GM10847 (cell line): ENCODE measurements around the gene EHMT1.

Source experiments
- POLR2A ChIP-seq: IDR thresholded peaks from 2 replicates; pipeline ENCODE4 v1.6.1; 2011; ENCODE audit not compliant: insufficient read length; ENCODE audit errors: extremely low read depth

The EHMT1 gene

GRCh38 chr9:137671721-137672120 is 52.9 kb downstream of the EHMT1 start:
- no peak for TF ChIP-seq POLR2A

- no peak for TF ChIP-seq POLR2A
Observed at GRCh38 chr9:137672907-137673791, 54.3 kb downstream of the EHMT1 start.

DNA sequence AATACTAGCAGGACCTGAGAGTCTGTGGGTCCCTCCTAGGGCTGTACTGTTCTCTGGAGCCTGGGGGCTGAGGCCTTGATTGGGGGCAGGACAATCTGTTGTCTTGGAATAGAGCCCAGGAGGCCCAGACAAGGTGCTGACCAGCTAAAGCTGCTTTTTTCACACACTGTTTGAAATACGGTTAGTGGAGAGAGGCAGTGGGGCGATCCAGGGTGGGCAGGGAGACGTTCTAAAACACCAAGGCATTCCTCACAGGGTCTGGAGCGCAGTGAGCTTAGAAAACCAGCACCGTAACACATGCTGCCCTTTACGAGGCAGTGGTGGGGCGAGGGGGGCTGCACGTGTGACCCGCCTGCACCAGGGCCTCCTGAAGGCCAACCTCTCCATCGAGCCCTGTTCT is 55.1 kb downstream of the EHMT1 start:
- TF ChIP-seq POLR2A, result no peak

GRCh38 chr9:137674307-137674975 is 55.6 kb downstream of the EHMT1 start:
- no peak for TF ChIP-seq POLR2A

- no peak for TF ChIP-seq POLR2A
Observed at GRCh38 chr9:137674976-137675320, 56.1 kb downstream of the EHMT1 start.

DNA sequence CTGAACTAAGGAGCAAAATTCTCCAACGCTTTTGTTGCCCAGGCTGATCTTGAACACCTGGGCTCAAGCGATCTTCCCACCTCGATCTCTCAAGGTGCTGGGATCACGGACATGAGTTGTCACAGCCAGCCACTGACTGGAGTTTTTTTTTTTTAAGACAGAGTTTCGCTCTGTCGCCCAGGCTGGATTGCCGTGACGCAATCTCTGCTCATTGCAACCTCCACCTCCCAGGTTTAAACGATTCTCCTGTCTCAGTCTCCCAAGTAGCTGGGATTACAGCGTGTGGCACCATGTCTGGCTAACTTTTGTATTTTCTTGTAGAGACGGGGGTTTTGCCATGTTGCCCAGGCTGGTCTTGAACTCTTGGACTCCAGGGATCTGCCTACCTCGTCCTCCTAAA is 58.2 kb downstream of the EHMT1 start:
- TF ChIP-seq POLR2A, result no peak

GRCh38 chr9:137678202-137678601 is 59.4 kb downstream of the EHMT1 start:
- TF ChIP-seq POLR2A, result no peak

DNA sequence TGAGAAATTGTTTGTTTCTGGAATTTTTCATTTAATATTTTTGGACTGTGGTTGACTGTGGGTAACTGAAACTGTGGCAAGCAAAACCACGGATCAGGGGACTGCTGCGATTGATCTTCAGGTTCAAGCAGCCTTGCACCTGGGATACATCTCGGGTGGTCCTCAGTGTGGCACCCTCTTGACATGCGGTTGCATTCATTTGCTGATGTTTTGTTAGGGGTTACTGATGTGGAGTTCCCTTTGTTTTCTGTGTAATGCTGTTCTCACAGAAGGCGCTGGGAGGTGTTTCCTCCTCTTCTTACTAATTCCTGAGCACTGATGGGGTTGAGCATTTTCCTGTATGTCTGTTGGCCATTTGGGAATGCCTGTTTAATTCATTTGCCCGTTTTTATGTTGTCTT is 60.4 kb downstream of the EHMT1 start:
- TF ChIP-seq POLR2A, result no peak

DNA sequence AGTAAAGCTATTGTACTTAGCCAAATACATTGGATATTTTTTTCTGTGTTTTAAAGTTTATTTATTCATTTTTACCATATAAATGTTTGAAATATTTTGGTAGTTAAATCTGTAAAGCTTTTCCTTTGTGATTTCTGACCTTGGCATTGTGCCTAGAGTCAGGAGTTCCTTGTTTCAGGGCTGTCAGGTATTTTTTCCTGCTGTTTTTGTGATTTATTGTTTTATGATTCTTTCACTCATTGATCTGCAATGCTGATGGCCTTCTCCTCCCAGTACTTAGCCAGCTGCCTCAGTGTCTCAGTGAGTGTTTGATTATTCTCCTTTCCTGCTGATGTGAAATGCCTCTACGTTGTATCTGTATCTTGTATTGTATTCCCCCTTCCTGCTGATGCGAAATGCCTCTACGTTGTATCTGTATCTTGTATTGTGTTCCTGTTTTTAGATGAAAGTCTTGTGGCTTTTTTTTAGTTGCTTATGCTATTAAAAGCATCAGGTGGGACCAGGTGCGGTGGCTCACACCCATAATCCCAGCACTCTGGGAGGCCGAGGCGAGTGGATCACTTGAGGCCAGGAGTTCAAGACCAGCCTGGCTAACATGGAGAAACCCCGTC is 61.0 kb downstream of the EHMT1 start:
- TF ChIP-seq POLR2A, result no peak

DNA sequence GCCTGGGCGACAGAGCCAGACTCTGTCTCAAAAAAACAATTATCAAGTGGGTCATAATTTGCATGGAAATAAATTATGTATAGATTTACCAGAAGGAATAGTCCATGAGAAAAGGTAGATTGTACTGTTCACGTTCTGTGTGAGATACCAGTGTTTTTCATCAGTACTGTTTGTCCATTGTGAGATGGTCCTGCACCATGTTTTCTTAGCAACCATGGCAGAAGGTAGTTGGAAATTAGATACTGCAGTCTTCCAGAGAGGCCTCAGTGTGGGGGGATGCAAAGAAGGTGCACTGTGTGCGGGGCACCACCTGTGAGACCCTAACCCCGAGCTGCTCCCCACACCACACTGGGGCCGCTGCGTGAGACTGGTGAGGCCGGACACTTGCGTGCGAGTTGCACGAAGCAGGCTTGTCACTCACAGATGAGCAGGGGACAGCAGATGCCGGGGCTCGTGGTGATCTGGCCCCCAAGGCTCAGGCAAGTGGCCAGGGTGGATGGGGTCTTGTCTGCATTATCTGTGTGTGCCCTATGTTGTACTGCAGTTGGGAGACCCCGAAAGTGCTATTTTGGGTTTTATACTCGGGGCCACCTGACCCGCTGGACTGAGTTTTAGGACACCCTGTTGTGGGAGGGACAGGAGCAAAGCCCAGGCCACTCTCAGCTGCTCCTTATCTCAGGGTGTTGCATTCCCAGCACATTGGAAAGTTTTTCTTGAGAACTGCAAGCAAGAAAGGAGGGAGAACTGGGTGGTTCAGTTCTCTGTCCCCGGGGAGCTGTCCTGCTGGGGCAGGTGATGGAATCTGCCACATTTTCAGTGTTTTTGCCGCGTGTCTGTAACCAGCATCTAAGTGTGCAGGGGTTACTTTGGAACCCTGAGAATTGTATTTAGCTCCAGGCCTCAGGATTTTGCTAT is 61.9 kb downstream of the EHMT1 start:
- TF ChIP-seq POLR2A, result no peak

GRCh38 chr9:137682428-137683105 is 63.8 kb downstream of the EHMT1 start:
- no peak for TF ChIP-seq POLR2A

GRCh38 chr9:137683262-137683864 is 64.6 kb downstream of the EHMT1 start:
- TF ChIP-seq POLR2A, result no peak

GRCh38 chr9:137685035-137685740 is 66.4 kb downstream of the EHMT1 start:
- TF ChIP-seq POLR2A, result no peak

DNA sequence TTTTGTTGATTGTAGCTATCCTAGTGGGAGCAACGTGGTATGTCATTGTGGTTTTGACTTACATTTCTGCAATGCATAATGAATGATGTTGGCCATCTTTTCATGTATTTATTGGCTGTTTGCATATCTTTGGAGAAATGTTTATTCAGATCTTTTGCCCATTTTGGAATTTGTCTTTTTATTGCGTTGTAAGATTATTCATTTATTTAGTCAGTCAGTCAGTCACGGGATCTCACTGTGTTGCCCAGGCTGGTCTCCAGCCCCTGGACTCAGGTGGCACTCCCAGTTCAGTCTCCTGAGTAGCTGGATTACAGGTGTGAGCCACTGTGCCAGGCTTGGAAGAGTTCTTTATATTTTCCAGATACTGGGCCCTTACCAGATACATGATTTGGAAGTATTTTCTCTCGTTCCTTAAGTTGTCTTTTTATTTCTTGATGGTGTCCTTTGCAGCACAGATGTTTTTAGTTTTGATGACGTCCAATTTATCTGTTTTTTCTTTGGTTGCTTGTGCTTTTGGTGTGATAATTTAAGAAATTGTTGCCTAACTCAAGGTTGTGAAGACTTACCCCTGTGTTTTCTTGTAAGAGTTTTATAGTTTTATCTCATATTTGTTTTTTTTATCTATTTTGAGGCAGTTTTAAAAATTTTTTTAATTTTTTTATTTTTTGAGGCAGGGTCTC is 67.1 kb downstream of the EHMT1 start:
- TF ChIP-seq POLR2A, result no peak
